Measurements from ENCODE around the gene SPEM2.

DNA sequence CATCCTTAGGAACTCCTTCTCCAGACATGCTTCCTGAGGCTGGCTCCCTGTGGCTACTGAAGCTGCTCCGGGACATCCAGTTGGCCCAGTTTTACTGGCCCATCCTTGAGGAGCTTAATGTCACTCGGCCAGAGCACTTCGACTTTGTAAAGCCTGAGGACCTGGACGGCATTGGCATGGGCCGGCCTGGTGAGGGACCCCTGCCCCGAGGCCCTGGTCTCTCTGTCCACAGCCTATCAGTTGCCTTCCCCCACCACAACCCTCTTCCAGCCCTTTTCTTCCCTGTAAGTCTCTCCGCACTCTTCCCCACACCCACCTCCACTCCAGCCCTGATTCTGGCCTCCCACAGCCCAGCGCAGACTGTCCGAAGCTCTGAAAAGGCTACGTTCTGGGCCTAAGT is 42.5 kb upstream of the SPEM2 start:
- TF ChIP-seq CTCF (IDR thresholded peaks at IDR 0.05; ENCODE audit: insufficient read depth, low read length, poor library complexity, severe bottlenecking): no peak
- no peak for TF ChIP-seq EZH2phosphoT487 (conservative IDR thresholded peaks at IDR 0.05; ENCODE audit: low read length)

All from SU-DHL-6 (cell line).